ENCODE data around the gene ATG13.
"Not testable (repeated sequence)": the region's sequence is repeated elsewhere in the genome, so short reads cannot be mapped to it uniquely, and the experiment has no call there.

ATG13 gene

GRCh38 chr11:46617134-46617971 lies at the start of gene ATG13, which contains the start of gene HARBI1:
TSS of gene ATG13 (plus strand) at chr11:46617553. CDS start at chr11:46644292, 26,739 bp downstream.
TSS of gene HARBI1 (minus strand) at chr11:46617227. CDS start at chr11:46616237, 990 bp downstream.
- DNase-seq (ENCODE audit: low spot score), result peak; percentile 97

GRCh38 chr11:46570790-46571398 lies 46.5 kb upstream of the ATG13 start:
- DNase-seq (ENCODE audit: low spot score), result no peak

GRCh38 chr11:46574656-46575055 lies 42.7 kb upstream of the ATG13 start:
- DNase-seq (ENCODE audit: low spot score), result no peak

- no peak for DNase-seq (ENCODE audit: low spot score)
These were observed 40.3 kb upstream of the ATG13 start for GRCh38 chr11:46577058-46577457.

- no peak for DNase-seq (ENCODE audit: low spot score)
These were observed 34.8 kb upstream of the ATG13 start for GRCh38 chr11:46582588-46582987.

- DNase-seq (ENCODE audit: low spot score), result not testable (repeated sequence)
These were observed 33.8 kb upstream of the ATG13 start for GRCh38 chr11:46583513-46583912.

GRCh38 chr11:46588131-46588530 lies 29.2 kb upstream of the ATG13 start:
- DNase-seq (ENCODE audit: low spot score), result no peak

- DNase-seq (ENCODE audit: low spot score), result no peak
These were observed 28.4 kb upstream of the ATG13 start for GRCh38 chr11:46588915-46589314.

- DNase-seq (ENCODE audit: low spot score), result no peak
These were observed 26.4 kb upstream of the ATG13 start for GRCh38 chr11:46590740-46591605.

GRCh38 chr11:46593550-46594373 lies 23.6 kb upstream of the ATG13 start, which contains the start of gene AMBRA1:
TSS of gene AMBRA1 (minus strand) at chr11:46594023. CDS start at chr11:46548380, 45,643 bp downstream.
- peak; percentile 89 for DNase-seq (ENCODE audit: low spot score)

- no peak for DNase-seq (ENCODE audit: low spot score)
These were observed 23.0 kb upstream of the ATG13 start for GRCh38 chr11:46594374-46594700.

GRCh38 chr11:46594785-46595184 lies 22.6 kb upstream of the ATG13 start:
- no peak for DNase-seq (ENCODE audit: low spot score)

GRCh38 chr11:46597155-46597554 lies 20.2 kb upstream of the ATG13 start:
- no peak for DNase-seq (ENCODE audit: low spot score)

- DNase-seq (ENCODE audit: low spot score), result no peak
These were observed 19.6 kb upstream of the ATG13 start for GRCh38 chr11:46597609-46598219.

- no peak for DNase-seq (ENCODE audit: low spot score)
These were observed 17.8 kb upstream of the ATG13 start for GRCh38 chr11:46599340-46600193.

- DNase-seq (ENCODE audit: low spot score), result no peak
These were observed 17.0 kb upstream of the ATG13 start for GRCh38 chr11:46600194-46600960.

- no peak for DNase-seq (ENCODE audit: low spot score)
These were observed 16.2 kb upstream of the ATG13 start for GRCh38 chr11:46601129-46601528.

GRCh38 chr11:46603704-46604308 lies 13.5 kb upstream of the ATG13 start:
- no peak for DNase-seq (ENCODE audit: low spot score)

- no peak for DNase-seq (ENCODE audit: low spot score)
These were observed 12.6 kb upstream of the ATG13 start for GRCh38 chr11:46604796-46605195.
